ENCODE results near the gene USP7. TPM values are rescaled to one million over a fixed set of nuclear protein-coding genes. Genes with fewer than 3 reads are reported as not detected.

Gene USP7
- total and polyA plus RNA-seq, 3 donors from 2014 or later = 159 to 173 (median 172) TPM

DNA sequence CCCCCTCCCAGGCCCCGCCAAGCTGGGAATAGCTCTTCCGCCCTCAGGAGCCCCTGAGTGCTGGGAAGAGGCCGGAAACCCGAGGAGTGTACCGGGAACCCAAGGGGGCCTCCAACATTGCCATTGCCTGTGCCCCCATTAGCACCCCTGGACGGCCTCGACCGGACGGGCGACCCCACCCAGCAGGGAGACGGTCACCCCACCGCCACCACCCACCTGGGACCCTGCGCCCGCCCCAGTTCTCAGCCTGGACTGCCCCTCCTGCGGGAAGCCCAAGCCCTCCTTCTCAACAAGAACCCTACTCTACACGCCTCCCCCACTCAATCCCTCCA, 96.9 kb downstream of the USP7 start:
- WGBS, 2 donors = 13 to 15% methylated on average over 1 to 16 of the region's 16 CpGs
- DNase-seq = no peak
- no peaks in the 10 kb centered on the region for H3K36me3 ChIP-seq (ENCODE audit: low read depth, missing control alignments)
- H3K27ac ChIP-seq = peak overlapping the region; percentile 47 to 81
- no peak for TF ChIP-seq POLR2A (IDR thresholded peaks at IDR 0.05)
- TF ChIP-seq, protein P1, sequence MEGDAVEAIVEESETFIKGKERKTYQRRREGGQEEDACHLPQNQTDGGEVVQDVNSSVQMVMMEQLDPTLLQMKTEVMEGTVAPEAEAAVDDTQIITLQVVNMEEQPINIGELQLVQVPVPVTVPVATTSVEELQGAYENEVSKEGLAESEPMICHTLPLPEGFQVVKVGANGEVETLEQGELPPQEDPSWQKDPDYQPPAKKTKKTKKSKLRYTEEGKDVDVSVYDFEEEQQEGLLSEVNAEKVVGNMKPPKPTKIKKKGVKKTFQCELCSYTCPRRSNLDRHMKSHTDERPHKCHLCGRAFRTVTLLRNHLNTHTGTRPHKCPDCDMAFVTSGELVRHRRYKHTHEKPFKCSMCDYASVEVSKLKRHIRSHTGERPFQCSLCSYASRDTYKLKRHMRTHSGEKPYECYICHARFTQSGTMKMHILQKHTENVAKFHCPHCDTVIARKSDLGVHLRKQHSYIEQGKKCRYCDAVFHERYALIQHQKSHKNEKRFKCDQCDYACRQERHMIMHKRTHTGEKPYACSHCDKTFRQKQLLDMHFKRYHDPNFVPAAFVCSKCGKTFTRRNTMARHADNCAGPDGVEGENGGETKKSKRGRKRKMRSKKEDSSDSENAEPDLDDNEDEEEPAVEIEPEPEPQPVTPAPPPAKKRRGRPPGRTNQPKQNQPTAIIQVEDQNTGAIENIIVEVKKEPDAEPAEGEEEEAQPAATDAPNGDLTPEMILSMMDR (IDR thresholded peaks at IDR 0.05) = no peak
- H3K9me3 ChIP-seq = no peaks in the 10 kb centered on the region
- H3K27me3 ChIP-seq = no peaks in the 10 kb centered on the region
- peaks cover 50% of the 10 kb centered on the region for H3K4me1 ChIP-seq
- intact Hi-C loops (cut with DNase I; ENCODE audit: low total_unique reads) = no loop called here
- H3K4me3 ChIP-seq = peak overlapping the region; percentile 73 to 80

GRCh38 chr16:8866118-8866883, 97.4 kb downstream of the USP7 start:
- Histone ChIP-seq H3K9me3 (no peaks in the 10 kb centered on the region), H3K27me3 (no peaks in the 10 kb centered on the region), H3K36me3 (ENCODE audit: low read depth, missing control alignments) (no peaks in the 10 kb centered on the region), H3K4me3 (peak overlapping the region; percentile 73 to 80), H3K4me1 (peaks cover 55% of the 10 kb centered on the region), H3K27ac (peak overlapping the region; percentile 47 to 81)
- intact Hi-C loops (cut with DNase I; ENCODE audit: low total_unique reads) = no loop called here
- WGBS, 2 donors = 9% methylated on average over 25 to 29 of the region's 30 CpGs
- TF ChIP-seq POLR2A (IDR thresholded peaks at IDR 0.05) = no peak
- TF ChIP-seq, protein P1 (IDR thresholded peaks at IDR 0.05) = no peak
- DNase-seq = peak; percentile 84

DNA sequence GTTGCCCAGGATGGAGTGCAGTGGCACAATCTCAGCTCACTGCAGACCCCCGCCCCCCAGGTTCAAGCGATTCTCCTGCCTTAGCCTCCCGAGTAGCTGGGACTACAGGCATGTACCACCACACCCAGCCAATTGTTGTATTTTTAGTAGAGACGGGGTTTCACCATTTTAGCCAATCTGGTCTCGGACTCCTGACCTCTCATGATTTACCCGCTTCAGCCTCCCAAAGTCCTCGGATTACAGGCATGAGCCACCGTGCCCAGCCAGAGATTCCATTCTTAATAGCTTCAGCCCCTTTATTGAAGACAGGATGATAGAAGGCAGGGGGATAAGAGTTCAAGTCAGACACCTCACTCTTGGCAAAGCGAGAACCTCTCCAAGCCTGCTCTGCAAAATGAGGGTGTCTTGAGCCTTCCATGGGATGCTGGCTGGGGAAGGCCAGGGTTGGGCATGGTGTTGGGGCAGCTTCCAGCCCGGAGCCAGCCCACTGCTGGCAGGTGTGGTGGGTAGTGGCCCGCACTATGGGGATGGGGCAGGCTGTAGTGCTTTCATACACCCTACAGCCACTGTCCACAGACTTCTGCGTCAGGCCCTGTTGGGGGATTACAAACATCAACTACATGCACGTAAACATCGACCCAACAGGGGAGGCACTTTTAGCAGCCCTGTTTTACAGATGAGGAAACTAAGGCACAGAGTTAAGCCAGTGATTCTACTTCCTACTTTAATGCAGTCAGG, 98.4 kb downstream of the USP7 start:
- no peaks in the 10 kb centered on the region for H3K27me3 ChIP-seq
- no peak overlapping the region for H3K4me3 ChIP-seq
- DNase-seq = no peak
- intact Hi-C loops (cut with DNase I; ENCODE audit: low total_unique reads) = no loop called here
- 81 to 86% methylated on average over 14 of the region's 14 CpGs for WGBS, 2 donors
- peaks cover 63% of the 10 kb centered on the region for H3K4me1 ChIP-seq
- no peak overlapping the region for H3K27ac ChIP-seq
- TF ChIP-seq, protein P1 (IDR thresholded peaks at IDR 0.05) = no peak
- no peak for TF ChIP-seq POLR2A (IDR thresholded peaks at IDR 0.05)
- H3K9me3 ChIP-seq = no peaks in the 10 kb centered on the region
- H3K36me3 ChIP-seq (ENCODE audit: low read depth, missing control alignments) = no peaks in the 10 kb centered on the region

GRCh38 chr16:8864480-8865110, 99.1 kb downstream of the USP7 start:
- whole genome bisulfite sequencing, 2 donors = 39 to 61% methylated on average over 12 to 13 of the region's 13 CpGs
- intact Hi-C loops (cut with DNase I; ENCODE audit: low total_unique reads) = no loop called here
- H3K27me3 ChIP-seq = no peaks in the 10 kb centered on the region
- no peaks in the 10 kb centered on the region for H3K9me3 ChIP-seq
- peaks cover 67% of the 10 kb centered on the region for H3K4me1 ChIP-seq
- H3K27ac ChIP-seq = peak overlapping the region; percentile 21 to 32
- no peaks in the 10 kb centered on the region for H3K36me3 ChIP-seq (ENCODE audit: low read depth, missing control alignments)
- no peak for DNase-seq
- no peak overlapping the region for H3K4me3 ChIP-seq
- TF ChIP-seq, protein P1 (IDR thresholded peaks at IDR 0.05) = no peak
- TF ChIP-seq POLR2A (IDR thresholded peaks at IDR 0.05) = no peak

Data from testis (tissue), 3 donors.